ENCODE results near the gene GDF9.

The GDF9 gene

GRCh38 chr5:132816554-132816953, 49.7 kb downstream of the GDF9 start:
- TF ChIP-seq CTCF (IDR thresholded peaks at IDR 0.05; ENCODE audit: control insufficient read depth, insufficient read depth, low read depth, low read length, missing control alignments): no peak
- no peak for DNase-seq (ENCODE audit: low read depth)
- no peak overlapping the region for H3K4me3 ChIP-seq (ENCODE audit: control insufficient read depth, low read depth, low read length)

- H3K4me3 ChIP-seq (ENCODE audit: control insufficient read depth, low read depth, low read length): no peak overlapping the region
- no peak for TF ChIP-seq CTCF (IDR thresholded peaks at IDR 0.05; ENCODE audit: control insufficient read depth, insufficient read depth, low read depth, low read length, missing control alignments)
- DNase-seq (ENCODE audit: low read depth): no peak
These were observed 50.2 kb downstream of the GDF9 start for GRCh38 chr5:132816083-132816482.

GRCh38 chr5:132815454-132815853, 50.8 kb downstream of the GDF9 start:
- no peak overlapping the region for H3K4me3 ChIP-seq (ENCODE audit: control insufficient read depth, low read depth, low read length)
- DNase-seq (ENCODE audit: low read depth): no peak
- TF ChIP-seq CTCF (IDR thresholded peaks at IDR 0.05; ENCODE audit: control insufficient read depth, insufficient read depth, low read depth, low read length, missing control alignments): no peak

GRCh38 chr5:132814503-132815294, 51.6 kb downstream of the GDF9 start:
- no peak for DNase-seq (ENCODE audit: low read depth)
- no peak overlapping the region for H3K4me3 ChIP-seq (ENCODE audit: control insufficient read depth, low read depth, low read length)
- no peak for TF ChIP-seq CTCF (IDR thresholded peaks at IDR 0.05; ENCODE audit: control insufficient read depth, insufficient read depth, low read depth, low read length, missing control alignments)

- H3K4me3 ChIP-seq (ENCODE audit: control insufficient read depth, low read depth, low read length): no peak overlapping the region
- no peak for TF ChIP-seq CTCF (IDR thresholded peaks at IDR 0.05; ENCODE audit: control insufficient read depth, insufficient read depth, low read depth, low read length, missing control alignments)
- no peak for DNase-seq (ENCODE audit: low read depth)
These were observed 52.4 kb downstream of the GDF9 start for GRCh38 chr5:132813599-132814502.

- DNase-seq (ENCODE audit: low read depth): no peak
- TF ChIP-seq CTCF (IDR thresholded peaks at IDR 0.05; ENCODE audit: control insufficient read depth, insufficient read depth, low read depth, low read length, missing control alignments): no peak
- peak within 1 kb of the TSS; percentile 18 for H3K4me3 ChIP-seq (ENCODE audit: control insufficient read depth, low read depth, low read length)
These were observed 53.3 kb downstream of the GDF9 start, which contains the start of gene SOWAHA for GRCh38 chr5:132812781-132813598. TSS of gene SOWAHA (plus strand) at chr5:132813302. CDS start at chr5:132813622, 320 bp downstream.

All from AG09309 (cell line).